Measurements from ENCODE around the gene ETF1. TPM values are rescaled to one million over a fixed set of nuclear protein-coding genes. Genes with fewer than 3 reads are reported as not detected.

The ETF1 gene
- total and polyA plus RNA-seq, 9 of the 15 experiments (the other 6 are each of a cell fraction or from before 2014, with no cell fraction given) = 53.7 to 209 (median 164) TPM

DNA sequence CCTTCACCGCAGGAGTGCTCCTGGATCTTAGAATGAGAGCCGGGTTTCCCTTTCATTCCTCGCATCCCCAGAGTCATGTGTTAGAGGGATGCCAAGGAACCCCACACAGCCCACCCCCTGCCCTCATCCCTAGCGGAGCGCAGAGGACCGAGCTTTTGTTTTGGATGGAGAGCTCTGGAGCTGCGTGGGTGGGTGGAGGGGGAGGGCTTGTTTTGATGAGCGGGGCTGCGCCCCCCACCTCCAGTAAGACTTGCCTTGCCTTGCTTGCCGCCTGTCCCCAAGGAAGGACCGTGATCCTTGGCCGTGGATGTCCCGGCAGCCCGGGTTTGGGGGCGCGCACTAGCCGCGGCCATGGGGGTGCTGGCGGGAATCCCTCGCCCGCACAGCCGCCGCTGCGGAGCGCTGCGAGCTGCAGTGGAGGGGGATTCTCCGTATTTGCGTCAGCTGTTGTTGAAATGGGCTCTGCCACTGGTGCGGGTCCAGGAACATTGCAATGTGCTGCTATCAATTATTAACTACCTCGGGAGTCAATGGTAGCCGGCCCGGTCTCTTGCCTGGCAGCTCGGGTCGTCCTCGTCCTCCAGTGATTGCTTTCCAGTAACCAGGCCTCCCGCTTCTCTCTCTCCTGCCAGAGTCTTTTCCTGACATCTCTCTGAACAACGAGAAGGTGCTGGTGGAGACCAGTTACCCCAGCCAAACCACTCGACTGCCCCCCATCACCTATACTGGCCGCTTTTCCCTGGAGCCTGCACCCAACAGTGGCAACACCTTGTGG, 76.7 kb downstream of the ETF1 start (continued):
- TF ChIP-seq ZNF143 (CRISPR knock-in tag; IDR thresholded peaks at IDR 0.05) (no peak), ZNF197 (CRISPR knock-in tag; IDR thresholded peaks at IDR 0.05; ENCODE audit: low read depth) (no peak), MYBL2 (IDR thresholded peaks at IDR 0.05; ENCODE audit: low read depth) (no peak), MYBL2 (CRISPR knock-in tag; IDR thresholded peaks at IDR 0.05; ENCODE audit: borderline replicate concordance) (no peak), TOE1 (IDR thresholded peaks at IDR 0.05; ENCODE audit: borderline replicate concordance) (peak; percentile 18; the same call in 1 of the 2 replicates), TOE1 (CRISPR knock-in tag; IDR thresholded peaks at IDR 0.05; ENCODE audit: borderline replicate concordance, low read depth) (no peak), HNRNPLL (IDR thresholded peaks at IDR 0.05; ENCODE audit: low read depth, low read length, poor library complexity, severe bottlenecking) (peak; percentile 66), ZFP30 (CRISPR knock-in tag; IDR thresholded peaks at IDR 0.05; ENCODE audit: borderline replicate concordance) (no peak), CHCHD3 (CRISPR knock-in tag; IDR thresholded peaks at IDR 0.05) (no peak), SMAD2 (IDR thresholded peaks at IDR 0.05; ENCODE audit: low read depth, low read length) (no peak)
- TF ChIP-seq, protein P1, sequence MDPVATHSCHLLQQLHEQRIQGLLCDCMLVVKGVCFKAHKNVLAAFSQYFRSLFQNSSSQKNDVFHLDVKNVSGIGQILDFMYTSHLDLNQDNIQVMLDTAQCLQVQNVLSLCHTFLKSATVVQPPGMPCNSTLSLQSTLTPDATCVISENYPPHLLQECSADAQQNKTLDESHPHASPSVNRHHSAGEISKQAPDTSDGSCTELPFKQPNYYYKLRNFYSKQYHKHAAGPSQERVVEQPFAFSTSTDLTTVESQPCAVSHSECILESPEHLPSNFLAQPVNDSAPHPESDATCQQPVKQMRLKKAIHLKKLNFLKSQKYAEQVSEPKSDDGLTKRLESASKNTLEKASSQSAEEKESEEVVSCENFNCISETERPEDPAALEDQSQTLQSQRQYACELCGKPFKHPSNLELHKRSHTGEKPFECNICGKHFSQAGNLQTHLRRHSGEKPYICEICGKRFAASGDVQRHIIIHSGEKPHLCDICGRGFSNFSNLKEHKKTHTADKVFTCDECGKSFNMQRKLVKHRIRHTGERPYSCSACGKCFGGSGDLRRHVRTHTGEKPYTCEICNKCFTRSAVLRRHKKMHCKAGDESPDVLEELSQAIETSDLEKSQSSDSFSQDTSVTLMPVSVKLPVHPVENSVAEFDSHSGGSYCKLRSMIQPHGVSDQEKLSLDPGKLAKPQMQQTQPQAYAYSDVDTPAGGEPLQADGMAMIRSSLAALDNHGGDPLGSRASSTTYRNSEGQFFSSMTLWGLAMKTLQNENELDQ (CRISPR knock-in tag; IDR thresholded peaks at IDR 0.05; ENCODE audit: borderline replicate concordance) = no peak
- TF ChIP-seq, protein P2, sequence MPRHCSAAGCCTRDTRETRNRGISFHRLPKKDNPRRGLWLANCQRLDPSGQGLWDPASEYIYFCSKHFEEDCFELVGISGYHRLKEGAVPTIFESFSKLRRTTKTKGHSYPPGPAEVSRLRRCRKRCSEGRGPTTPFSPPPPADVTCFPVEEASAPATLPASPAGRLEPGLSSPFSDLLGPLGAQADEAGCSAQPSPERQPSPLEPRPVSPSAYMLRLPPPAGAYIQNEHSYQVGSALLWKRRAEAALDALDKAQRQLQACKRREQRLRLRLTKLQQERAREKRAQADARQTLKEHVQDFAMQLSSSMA (CRISPR knock-in tag; IDR thresholded peaks at IDR 0.05) = no peak
- TF ChIP-seq, protein P3, sequence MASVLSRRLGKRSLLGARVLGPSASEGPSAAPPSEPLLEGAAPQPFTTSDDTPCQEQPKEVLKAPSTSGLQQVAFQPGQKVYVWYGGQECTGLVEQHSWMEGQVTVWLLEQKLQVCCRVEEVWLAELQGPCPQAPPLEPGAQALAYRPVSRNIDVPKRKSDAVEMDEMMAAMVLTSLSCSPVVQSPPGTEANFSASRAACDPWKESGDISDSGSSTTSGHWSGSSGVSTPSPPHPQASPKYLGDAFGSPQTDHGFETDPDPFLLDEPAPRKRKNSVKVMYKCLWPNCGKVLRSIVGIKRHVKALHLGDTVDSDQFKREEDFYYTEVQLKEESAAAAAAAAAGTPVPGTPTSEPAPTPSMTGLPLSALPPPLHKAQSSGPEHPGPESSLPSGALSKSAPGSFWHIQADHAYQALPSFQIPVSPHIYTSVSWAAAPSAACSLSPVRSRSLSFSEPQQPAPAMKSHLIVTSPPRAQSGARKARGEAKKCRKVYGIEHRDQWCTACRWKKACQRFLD (CRISPR knock-in tag; IDR thresholded peaks at IDR 0.05) = 0 out of 2 replicates have a peak, but pooled peaks have one; percentile 18
- TF ChIP-seq, protein P4, sequence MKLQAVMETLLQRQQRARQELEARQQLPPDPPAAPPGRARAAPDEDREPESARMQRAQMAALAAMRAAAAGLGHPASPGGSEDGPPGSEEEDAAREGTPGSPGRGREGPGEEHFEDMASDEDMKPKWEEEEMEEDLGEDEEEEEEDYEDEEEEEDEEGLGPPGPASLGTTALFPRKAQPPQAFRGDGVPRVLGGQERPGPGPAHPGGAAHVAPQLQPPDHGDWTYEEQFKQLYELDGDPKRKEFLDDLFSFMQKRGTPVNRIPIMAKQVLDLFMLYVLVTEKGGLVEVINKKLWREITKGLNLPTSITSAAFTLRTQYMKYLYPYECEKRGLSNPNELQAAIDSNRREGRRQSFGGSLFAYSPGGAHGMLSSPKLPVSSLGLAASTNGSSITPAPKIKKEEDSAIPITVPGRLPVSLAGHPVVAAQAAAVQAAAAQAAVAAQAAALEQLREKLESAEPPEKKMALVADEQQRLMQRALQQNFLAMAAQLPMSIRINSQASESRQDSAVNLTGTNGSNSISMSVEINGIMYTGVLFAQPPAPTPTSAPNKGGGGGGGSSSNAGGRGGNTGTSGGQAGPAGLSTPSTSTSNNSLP (IDR thresholded peaks at IDR 0.05; ENCODE audit: borderline replicate concordance, low read depth, low read length) = no peak
- TF ChIP-seq, protein P5, sequence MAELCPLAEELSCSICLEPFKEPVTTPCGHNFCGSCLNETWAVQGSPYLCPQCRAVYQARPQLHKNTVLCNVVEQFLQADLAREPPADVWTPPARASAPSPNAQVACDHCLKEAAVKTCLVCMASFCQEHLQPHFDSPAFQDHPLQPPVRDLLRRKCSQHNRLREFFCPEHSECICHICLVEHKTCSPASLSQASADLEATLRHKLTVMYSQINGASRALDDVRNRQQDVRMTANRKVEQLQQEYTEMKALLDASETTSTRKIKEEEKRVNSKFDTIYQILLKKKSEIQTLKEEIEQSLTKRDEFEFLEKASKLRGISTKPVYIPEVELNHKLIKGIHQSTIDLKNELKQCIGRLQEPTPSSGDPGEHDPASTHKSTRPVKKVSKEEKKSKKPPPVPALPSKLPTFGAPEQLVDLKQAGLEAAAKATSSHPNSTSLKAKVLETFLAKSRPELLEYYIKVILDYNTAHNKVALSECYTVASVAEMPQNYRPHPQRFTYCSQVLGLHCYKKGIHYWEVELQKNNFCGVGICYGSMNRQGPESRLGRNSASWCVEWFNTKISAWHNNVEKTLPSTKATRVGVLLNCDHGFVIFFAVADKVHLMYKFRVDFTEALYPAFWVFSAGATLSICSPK (IDR thresholded peaks at IDR 0.05; ENCODE audit: borderline replicate concordance) = no peak
- TF ChIP-seq, protein P6, sequence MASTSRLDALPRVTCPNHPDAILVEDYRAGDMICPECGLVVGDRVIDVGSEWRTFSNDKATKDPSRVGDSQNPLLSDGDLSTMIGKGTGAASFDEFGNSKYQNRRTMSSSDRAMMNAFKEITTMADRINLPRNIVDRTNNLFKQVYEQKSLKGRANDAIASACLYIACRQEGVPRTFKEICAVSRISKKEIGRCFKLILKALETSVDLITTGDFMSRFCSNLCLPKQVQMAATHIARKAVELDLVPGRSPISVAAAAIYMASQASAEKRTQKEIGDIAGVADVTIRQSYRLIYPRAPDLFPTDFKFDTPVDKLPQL (IDR thresholded peaks at IDR 0.05; ENCODE audit: extremely low read depth, insufficient read length) = no peak
